NT2/D1 (cell line): ENCODE data around the gene WDFY4.

Source experiments
- SUZ12 ChIP-seq: IDR thresholded peaks from 2 replicates; pipeline ENCODE4 v1.6.1; 2011; ENCODE audit not compliant: insufficient read length, insufficient read depth; ENCODE audit errors: extremely low read depth
- ZNF274 ChIP-seq: IDR thresholded peaks from 2 replicates; pipeline ENCODE4 v1.6.1; 2011; ENCODE audit warnings: mild to moderate bottlenecking, low read depth, low read length

DNA sequence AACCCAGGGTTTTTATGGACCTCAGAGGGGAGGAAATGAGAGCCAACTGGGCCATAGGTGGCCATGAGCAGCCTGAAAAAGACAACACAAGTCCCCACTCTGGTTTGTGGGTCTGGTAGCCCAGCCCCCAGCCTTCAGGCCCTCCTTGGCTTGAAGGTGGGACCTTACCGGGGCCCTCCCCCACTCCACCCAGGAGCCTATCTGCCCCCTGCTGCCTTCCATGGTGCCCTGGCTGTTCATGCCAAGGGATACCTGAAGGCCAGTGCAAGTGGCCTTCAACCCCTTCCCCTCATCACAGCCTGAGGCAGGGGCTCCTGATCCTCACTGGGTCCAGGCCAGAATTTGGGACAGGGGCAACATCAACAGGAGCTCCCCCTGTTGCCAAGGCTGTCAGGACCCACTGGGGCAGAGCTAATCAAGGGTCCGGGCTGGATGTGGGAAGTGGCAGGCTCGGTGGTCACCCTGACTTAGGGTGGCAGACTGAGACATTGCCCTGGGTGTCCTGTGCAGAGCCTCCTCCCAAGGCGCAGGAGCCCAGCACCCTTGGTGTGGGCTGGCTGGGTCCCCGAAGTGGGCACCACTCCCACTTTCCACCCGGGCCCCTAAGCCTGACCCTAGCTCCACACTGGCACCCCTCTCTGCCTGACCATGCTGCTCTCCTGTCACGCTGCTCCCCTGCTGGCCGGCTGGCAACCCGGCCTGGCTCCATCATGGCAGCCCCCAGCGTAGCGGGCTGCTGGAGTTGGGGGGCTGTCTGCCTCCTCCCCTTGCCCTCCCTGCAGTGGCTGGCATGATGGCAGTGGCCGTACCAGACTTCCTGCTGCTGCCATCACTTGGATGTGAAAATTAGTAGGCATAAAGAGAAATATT lies 6.4 kb downstream of the WDFY4 start:
- TF ChIP-seq ZNF274 = no peak
- no peak for TF ChIP-seq SUZ12
